GM12872 (cell line): Measurements from ENCODE around the gene CLDND1.

ENCODE experiments used
- CTCF ChIP-seq: IDR thresholded peaks from 3 replicates; pipeline ENCODE4 v1.5.1; 2011; ENCODE audit warnings: low read depth, mild to moderate bottlenecking, low read length, moderate library complexity; ENCODE audit not compliant: insufficient read depth

CLDND1 gene

DNA sequence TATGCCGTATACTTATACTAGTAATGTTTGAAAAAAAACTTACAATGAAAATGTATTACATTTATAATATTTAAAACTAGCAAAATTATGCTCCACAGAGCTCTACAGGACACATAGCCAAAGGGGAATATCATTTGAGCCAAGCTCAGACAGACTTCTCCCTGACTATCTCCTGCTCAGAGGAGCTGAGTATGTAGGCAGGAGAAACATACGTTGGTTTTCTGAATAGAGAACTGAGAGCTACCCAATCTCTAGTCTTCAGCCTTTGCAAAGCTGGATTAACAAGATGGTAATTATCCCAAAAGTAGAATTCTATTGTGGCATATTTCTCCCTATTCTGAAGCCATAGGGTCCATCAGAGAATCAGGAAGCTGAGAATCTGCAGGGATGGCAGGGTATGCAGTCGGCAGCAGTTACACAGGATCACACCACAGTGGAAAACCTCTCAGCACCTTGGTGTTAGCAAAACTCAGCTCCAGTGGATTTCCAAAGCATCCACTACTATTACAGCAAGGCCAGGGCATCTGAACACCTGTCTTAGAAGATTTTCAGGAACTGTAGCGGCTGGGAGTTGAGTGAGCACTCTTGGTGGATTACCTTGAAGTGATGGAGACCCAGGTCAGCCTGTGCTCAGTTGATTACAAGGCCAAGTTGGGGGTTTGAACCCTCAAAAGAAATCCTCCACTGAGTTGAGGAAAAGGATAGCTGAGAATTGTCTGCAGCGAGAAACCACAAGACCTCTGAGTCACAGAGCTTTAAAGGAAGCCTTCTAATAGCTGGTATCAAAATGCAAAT, 39.2 kb upstream of the CLDND1 start:
- no peak for TF ChIP-seq CTCF

- TF ChIP-seq CTCF = no peak
Observed at GRCh38 chr3:98560911-98561310, 38.2 kb upstream of the CLDND1 start.

GRCh38 chr3:98558100-98558827, 35.6 kb upstream of the CLDND1 start:
- no peak for TF ChIP-seq CTCF

DNA sequence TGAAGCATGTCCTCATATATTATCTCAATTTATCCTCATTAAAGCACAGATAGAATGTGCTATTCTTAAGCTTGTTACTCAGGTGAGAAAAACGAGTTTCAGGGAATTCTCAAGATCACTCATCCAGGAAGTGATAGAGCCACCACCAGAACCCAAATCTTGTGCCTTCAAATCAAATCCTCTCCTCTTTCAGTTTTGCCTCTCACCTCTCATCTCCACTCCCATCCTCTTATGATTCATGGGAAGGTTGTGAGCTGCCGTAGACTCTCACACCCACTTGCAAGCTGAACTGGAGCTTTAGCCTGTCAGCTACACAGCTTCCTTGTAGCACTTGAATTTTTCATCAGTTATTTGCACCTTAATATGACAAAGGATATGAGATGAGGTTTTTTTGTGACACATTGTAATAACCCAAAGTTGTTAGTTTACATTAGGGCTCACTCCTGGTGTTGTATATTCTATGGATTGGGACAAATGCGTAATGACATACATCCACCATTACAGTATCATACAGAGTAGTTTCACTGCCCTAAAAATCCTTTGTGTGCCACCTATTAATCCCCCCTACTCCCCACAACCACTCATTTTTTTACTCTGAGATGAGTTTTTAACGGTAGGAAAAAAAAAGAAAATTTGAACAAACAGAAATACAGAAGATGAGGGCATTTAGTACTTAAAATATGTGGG, 34.8 kb upstream of the CLDND1 start:
- no peak for TF ChIP-seq CTCF

GRCh38 chr3:98556164-98557130, 33.7 kb upstream of the CLDND1 start:
- TF ChIP-seq CTCF = no peak

- TF ChIP-seq CTCF = no peak
Observed at GRCh38 chr3:98555025-98555379, 32.3 kb upstream of the CLDND1 start.
